Measurements from ENCODE around the gene OR6J1.

The OR6J1 gene

GRCh38 chr14:22664261-22664660 lies 20.1 kb upstream of the OR6J1 start:
- H3K4me1 ChIP-seq (ENCODE audit: insufficient read depth, low read length): no peaks in the 10 kb centered on the region
- no peaks in the 10 kb centered on the region for H3K36me3 ChIP-seq (ENCODE audit: insufficient read depth, low read length)
- no peak for ATAC-seq (ENCODE audit: insufficient read depth, low read depth)
- H4K20me1 ChIP-seq (ENCODE audit: insufficient read depth, low read length): no peaks in the 10 kb centered on the region; the same call in 1 of the 2 replicates
- peaks cover 13% of the 10 kb centered on the region for H3K27me3 ChIP-seq (ENCODE audit: insufficient read depth, low read length, poor library complexity)
- H3K9ac ChIP-seq (ENCODE audit: low read depth, low read length): no peak overlapping the region
- H3K79me2 ChIP-seq (ENCODE audit: insufficient read depth, low read length): no peaks in the 10 kb centered on the region
- no peak overlapping the region for H3K27ac ChIP-seq (ENCODE audit: low read length)
- H3K4me2 ChIP-seq (ENCODE audit: insufficient read depth, low read length): no peak overlapping the region
- no peaks in the 10 kb centered on the region for H3K9me3 ChIP-seq (ENCODE audit: insufficient read depth, low read length, severe bottlenecking)
- no peak for DNase-seq
- no peak overlapping the region for H2AFZ ChIP-seq (ENCODE audit: low read depth, low read length)
- TF ChIP-seq EZH2 (IDR thresholded peaks at IDR 0.05; ENCODE audit: borderline replicate concordance, low read depth, low read length, severe bottlenecking) (no peak), CTCF (IDR thresholded peaks at IDR 0.05; ENCODE audit: borderline replicate concordance, extremely low read depth, low read length, poor library complexity, severe bottlenecking) (no peak)
- no peak overlapping the region for H3K4me3 ChIP-seq (ENCODE audit: low read depth in 1 of 2, low read length in 2 of 2)

- Histone ChIP-seq H3K9ac (ENCODE audit: low read depth, low read length) (no peak overlapping the region), H3K27ac (ENCODE audit: low read length) (no peak overlapping the region), H4K20me1 (ENCODE audit: insufficient read depth, low read length) (no peaks in the 10 kb centered on the region), H3K4me3 (ENCODE audit: low read depth in 1 of 2, low read length in 2 of 2) (no peak overlapping the region), H2AFZ (ENCODE audit: low read depth, low read length) (no peak overlapping the region), H3K4me1 (ENCODE audit: insufficient read depth, low read length) (no peaks in the 10 kb centered on the region), H3K27me3 (ENCODE audit: insufficient read depth, low read length, poor library complexity) (peaks cover 14% of the 10 kb centered on the region), H3K79me2 (ENCODE audit: insufficient read depth, low read length) (no peaks in the 10 kb centered on the region), H3K36me3 (ENCODE audit: insufficient read depth, low read length) (no peaks in the 10 kb centered on the region), H3K4me2 (ENCODE audit: insufficient read depth, low read length) (no peak overlapping the region), H3K9me3 (ENCODE audit: insufficient read depth, low read length, severe bottlenecking) (no peaks in the 10 kb centered on the region)
- TF ChIP-seq CTCF (IDR thresholded peaks at IDR 0.05; ENCODE audit: borderline replicate concordance, extremely low read depth, low read length, poor library complexity, severe bottlenecking) (no peak), EZH2 (IDR thresholded peaks at IDR 0.05; ENCODE audit: borderline replicate concordance, low read depth, low read length, severe bottlenecking) (no peak)
- ATAC-seq (ENCODE audit: insufficient read depth, low read depth) (no peak), DNase-seq (no peak)
These were observed 16.5 kb upstream of the OR6J1 start for GRCh38 chr14:22660654-22661053.

- H2AFZ ChIP-seq (ENCODE audit: low read depth, low read length): no peak overlapping the region
- H3K9me3 ChIP-seq (ENCODE audit: insufficient read depth, low read length, severe bottlenecking): no peaks in the 10 kb centered on the region
- no peak overlapping the region for H3K4me2 ChIP-seq (ENCODE audit: insufficient read depth, low read length)
- peaks cover 22% of the 10 kb centered on the region for H3K27me3 ChIP-seq (ENCODE audit: insufficient read depth, low read length, poor library complexity)
- no peaks in the 10 kb centered on the region for H4K20me1 ChIP-seq (ENCODE audit: insufficient read depth, low read length)
- no peak overlapping the region for H3K27ac ChIP-seq (ENCODE audit: low read length)
- TF ChIP-seq EZH2 (IDR thresholded peaks at IDR 0.05; ENCODE audit: borderline replicate concordance, low read depth, low read length, severe bottlenecking) (no peak), CTCF (IDR thresholded peaks at IDR 0.05; ENCODE audit: borderline replicate concordance, extremely low read depth, low read length, poor library complexity, severe bottlenecking) (no peak)
- H3K4me1 ChIP-seq (ENCODE audit: insufficient read depth, low read length): no peaks in the 10 kb centered on the region
- DNase-seq: no peak
- H3K36me3 ChIP-seq (ENCODE audit: insufficient read depth, low read length): no peaks in the 10 kb centered on the region
- no peaks in the 10 kb centered on the region for H3K79me2 ChIP-seq (ENCODE audit: insufficient read depth, low read length)
- no peak for ATAC-seq (ENCODE audit: insufficient read depth, low read depth)
- H3K9ac ChIP-seq (ENCODE audit: low read depth, low read length): no peak overlapping the region
- no peak overlapping the region for H3K4me3 ChIP-seq (ENCODE audit: low read depth in 1 of 2, low read length in 2 of 2)
These were observed 14.8 kb upstream of the OR6J1 start for GRCh38 chr14:22658946-22659345.

GRCh38 chr14:22657861-22658260 lies 13.7 kb upstream of the OR6J1 start:
- H2AFZ ChIP-seq (ENCODE audit: low read depth, low read length): no peak overlapping the region
- DNase-seq: no peak

More at GRCh38 chr14:22657861-22658260, 13.7 kb upstream of the OR6J1 start:
- no peak overlapping the region for H3K9ac ChIP-seq (ENCODE audit: low read depth, low read length)
- H3K4me3 ChIP-seq (ENCODE audit: low read depth in 1 of 2, low read length in 2 of 2): no peak overlapping the region
- no peaks in the 10 kb centered on the region for H4K20me1 ChIP-seq (ENCODE audit: insufficient read depth, low read length)
- H3K4me1 ChIP-seq (ENCODE audit: insufficient read depth, low read length): no peaks in the 10 kb centered on the region
- no peaks in the 10 kb centered on the region for H3K79me2 ChIP-seq (ENCODE audit: insufficient read depth, low read length)
- H3K36me3 ChIP-seq (ENCODE audit: insufficient read depth, low read length): no peaks in the 10 kb centered on the region
- H3K27me3 ChIP-seq (ENCODE audit: insufficient read depth, low read length, poor library complexity): peaks cover 17% of the 10 kb centered on the region
- no peak overlapping the region for H3K4me2 ChIP-seq (ENCODE audit: insufficient read depth, low read length)
- no peak for TF ChIP-seq EZH2 (IDR thresholded peaks at IDR 0.05; ENCODE audit: borderline replicate concordance, low read depth, low read length, severe bottlenecking)
- peak; percentile 54 for TF ChIP-seq CTCF (IDR thresholded peaks at IDR 0.05; ENCODE audit: borderline replicate concordance, extremely low read depth, low read length, poor library complexity, severe bottlenecking)
- no peaks in the 10 kb centered on the region for H3K9me3 ChIP-seq (ENCODE audit: insufficient read depth, low read length, severe bottlenecking)
- ATAC-seq (ENCODE audit: insufficient read depth, low read depth): no peak
- no peak overlapping the region for H3K27ac ChIP-seq (ENCODE audit: low read length)

Data from DND-41 (cell line).